Measurements from ENCODE around the gene CCSER2.
"Not testable (repeated sequence)": the region's sequence is repeated elsewhere in the genome, so short reads cannot be mapped to it uniquely, and the experiment has no call there.

Gene CCSER2

GRCh38 chr10:84388148-84388547 lies 59.8 kb downstream of the CCSER2 start:
- DNase-seq = no peak

- no peak for DNase-seq
Observed at GRCh38 chr10:84390364-84390763, 62.0 kb downstream of the CCSER2 start.

GRCh38 chr10:84391326-84391725 lies 62.9 kb downstream of the CCSER2 start:
- peak in 3 of 51 donors; percentile 17 to 57 (median 48) for DNase-seq

- no peak for DNase-seq
Observed at GRCh38 chr10:84392181-84392580, 63.8 kb downstream of the CCSER2 start.

GRCh38 chr10:84395581-84395980 lies 67.2 kb downstream of the CCSER2 start:
- no peak for DNase-seq

- no peak for DNase-seq
Observed at GRCh38 chr10:84397735-84398144, 69.4 kb downstream of the CCSER2 start.

- no peak for DNase-seq
Observed at GRCh38 chr10:84398696-84399095, 70.3 kb downstream of the CCSER2 start.

- no peak for DNase-seq
Observed at GRCh38 chr10:84401854-84402611, 73.6 kb downstream of the CCSER2 start.

- no peak for DNase-seq
Observed at GRCh38 chr10:84404783-84405182, 76.4 kb downstream of the CCSER2 start.

- no peak for DNase-seq
Observed at GRCh38 chr10:84405662-84406061, 77.3 kb downstream of the CCSER2 start.

GRCh38 chr10:84406561-84406960 lies 78.2 kb downstream of the CCSER2 start:
- DNase-seq = no peak

GRCh38 chr10:84407388-84408049 lies 79.1 kb downstream of the CCSER2 start:
- DNase-seq = no peak

- DNase-seq = no peak
Observed at GRCh38 chr10:84412482-84412881, 84.1 kb downstream of the CCSER2 start.

GRCh38 chr10:84414110-84414509 lies 85.7 kb downstream of the CCSER2 start:
- not testable (repeated sequence) for DNase-seq

GRCh38 chr10:84415539-84416244 lies 87.3 kb downstream of the CCSER2 start:
- DNase-seq = no peak

- DNase-seq = no peak
Observed at GRCh38 chr10:84416245-84416555, 87.8 kb downstream of the CCSER2 start.

- no peak for DNase-seq
Observed at GRCh38 chr10:84423719-84424118, 95.3 kb downstream of the CCSER2 start.

- peak in 44 of 51 donors; percentile 3 to 88 (median 68) for DNase-seq
Observed at GRCh38 chr10:84424731-84425167, 96.4 kb downstream of the CCSER2 start.

- no peak for DNase-seq
Observed at GRCh38 chr10:84427903-84428650, 99.7 kb downstream of the CCSER2 start.

GRCh38 chr10:84428711-84429110 lies 100.3 kb downstream of the CCSER2 start:
- no peak for DNase-seq

- peak in 28 of 51 donors; percentile 6 to 64 (median 31) for DNase-seq
Observed at GRCh38 chr10:84429926-84430520, 101.6 kb downstream of the CCSER2 start.

Data from hypothalamus (tissue), 51 donors.